ENCODE measurements around the gene TMEM129.

Gene TMEM129

GRCh38 chr4:1669270-1669669 is 51.9 kb downstream of the TMEM129 start:
- no peak for DNase-seq (ENCODE audit: low read depth)

GRCh38 chr4:1668488-1668840 is 52.7 kb downstream of the TMEM129 start:
- DNase-seq (ENCODE audit: low read depth): no peak

- DNase-seq (ENCODE audit: low read depth): no peak
Measured at GRCh38 chr4:1667273-1667672, 53.9 kb downstream of the TMEM129 start.

GRCh38 chr4:1666391-1666790 is 54.7 kb downstream of the TMEM129 start:
- no peak for DNase-seq (ENCODE audit: low read depth)
